GM21723 (cell line): ENCODE data around the gene KRT14.
"Not testable (repeated sequence)": the region's sequence is repeated elsewhere in the genome, so short reads cannot be mapped to it uniquely, and the experiment has no call there.

Experiments used
- ATAC-seq: cut with Tn5 transposase; IDR thresholded peaks from one replicate; pipeline ENCODE4 v1.9.1; 2021; ENCODE audit warnings: mild to moderate bottlenecking, moderate library complexity; ENCODE audit not compliant: unreplicated experiment

Gene KRT14

GRCh38 chr17:41610061-41610517, 23.4 kb upstream of the KRT14 start:
- not testable (repeated sequence) for ATAC-seq

DNA sequence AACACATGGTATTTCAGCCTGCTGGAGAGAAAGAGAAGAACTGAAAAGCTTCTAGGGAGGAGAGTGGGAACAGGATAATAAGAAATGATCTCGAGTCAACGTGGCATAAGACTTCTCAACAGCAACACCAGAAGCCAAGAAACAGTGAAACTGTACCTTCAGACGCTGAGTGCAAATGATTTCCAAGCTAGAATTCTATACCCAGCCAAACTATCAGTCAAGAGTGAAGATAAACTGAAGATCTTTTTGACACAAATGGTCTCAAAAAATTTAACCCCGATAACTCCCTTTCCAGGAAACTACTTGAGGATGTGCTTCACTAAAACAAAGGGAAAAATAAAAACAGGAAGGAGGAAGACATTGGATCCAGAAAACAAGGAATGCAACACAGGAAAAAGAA, 20.2 kb upstream of the KRT14 start:
- ATAC-seq = not testable (repeated sequence)

DNA sequence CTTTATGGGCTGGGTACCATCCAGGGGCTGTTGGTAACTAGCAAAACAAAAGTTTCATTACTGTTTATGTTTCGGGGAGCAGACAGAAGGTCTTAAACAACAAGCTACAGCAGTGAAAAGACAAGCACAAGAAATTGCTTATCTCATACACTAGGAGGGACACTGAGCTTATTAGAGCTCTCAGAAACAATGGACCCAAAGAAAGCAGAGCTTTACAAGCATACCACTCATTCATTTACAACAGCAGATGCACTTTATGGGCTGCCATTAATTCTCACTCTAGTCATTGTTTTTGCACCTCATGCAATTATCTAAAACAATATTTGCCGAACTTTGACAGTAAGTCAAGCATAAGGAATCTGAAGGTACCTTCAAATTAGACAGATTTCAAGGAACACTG, 15.8 kb upstream of the KRT14 start:
- no peak for ATAC-seq

DNA sequence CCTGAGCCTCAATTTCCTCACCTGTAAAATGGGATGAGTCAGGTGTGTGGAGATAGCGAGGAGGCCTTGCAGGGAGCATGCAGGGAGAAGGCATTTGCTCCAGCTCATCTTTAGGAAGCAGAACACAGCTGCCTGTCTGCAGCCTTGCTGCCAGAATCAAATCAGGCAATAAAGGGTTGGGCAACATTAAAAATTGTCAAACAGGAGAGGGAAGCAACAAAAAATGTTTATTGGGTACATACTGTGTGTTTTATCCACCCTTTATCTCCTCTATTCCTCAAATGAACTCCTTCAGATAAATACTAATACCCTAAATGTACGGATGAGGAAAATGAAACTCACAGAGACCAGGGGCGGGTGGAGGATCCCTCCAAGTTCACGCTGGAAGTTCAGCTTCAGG, 13.6 kb upstream of the KRT14 start:
- ATAC-seq = no peak

GRCh38 chr17:41599680-41600079, 13.0 kb upstream of the KRT14 start:
- ATAC-seq = no peak

- ATAC-seq = no peak
Measured at GRCh38 chr17:41595585-41595984, 8.9 kb upstream of the KRT14 start.

- ATAC-seq = no peak
Measured at GRCh38 chr17:41594363-41594915, 7.7 kb upstream of the KRT14 start.

DNA sequence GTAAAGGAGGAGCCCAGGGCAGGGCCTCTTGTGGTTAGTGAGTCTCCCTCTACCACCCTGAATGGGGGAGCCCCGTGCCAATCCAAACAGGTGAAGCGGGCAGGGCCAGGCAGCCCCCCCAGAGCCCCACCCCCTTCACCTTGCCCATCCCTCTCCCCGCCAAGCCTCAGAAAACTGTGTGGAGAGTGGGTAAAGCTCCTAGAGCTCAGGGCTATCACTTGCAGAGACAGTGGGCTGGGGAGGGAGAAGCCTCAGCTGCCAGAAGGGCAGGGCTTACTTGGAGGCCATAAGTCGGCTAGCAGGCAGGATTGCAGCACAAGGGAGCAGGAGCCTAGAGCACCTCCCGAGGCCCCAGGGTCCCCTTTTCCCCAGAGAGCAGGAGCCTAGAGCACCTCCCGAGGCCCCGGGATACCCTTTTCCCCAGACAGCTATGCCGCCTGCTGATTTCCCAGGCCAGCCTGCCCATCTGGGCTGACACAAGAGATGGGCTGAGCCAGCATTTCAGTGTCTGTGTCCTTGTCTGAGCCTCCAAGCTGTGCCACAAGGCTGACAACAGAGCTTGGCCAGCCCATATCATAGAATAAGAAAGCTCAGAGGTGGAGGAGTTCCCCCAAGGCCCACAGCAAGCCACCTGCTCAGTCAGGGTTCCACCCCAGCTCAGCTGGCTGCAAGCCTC, 6.7 kb upstream of the KRT14 start:
- ATAC-seq = no peak

- no peak for ATAC-seq
Measured at GRCh38 chr17:41592601-41593305, 6.1 kb upstream of the KRT14 start.

GRCh38 chr17:41589301-41589700, 2.6 kb upstream of the KRT14 start:
- ATAC-seq = no peak

- no peak for ATAC-seq
Measured at GRCh38 chr17:41588126-41588810, 1.6 kb upstream of the KRT14 start.

DNA sequence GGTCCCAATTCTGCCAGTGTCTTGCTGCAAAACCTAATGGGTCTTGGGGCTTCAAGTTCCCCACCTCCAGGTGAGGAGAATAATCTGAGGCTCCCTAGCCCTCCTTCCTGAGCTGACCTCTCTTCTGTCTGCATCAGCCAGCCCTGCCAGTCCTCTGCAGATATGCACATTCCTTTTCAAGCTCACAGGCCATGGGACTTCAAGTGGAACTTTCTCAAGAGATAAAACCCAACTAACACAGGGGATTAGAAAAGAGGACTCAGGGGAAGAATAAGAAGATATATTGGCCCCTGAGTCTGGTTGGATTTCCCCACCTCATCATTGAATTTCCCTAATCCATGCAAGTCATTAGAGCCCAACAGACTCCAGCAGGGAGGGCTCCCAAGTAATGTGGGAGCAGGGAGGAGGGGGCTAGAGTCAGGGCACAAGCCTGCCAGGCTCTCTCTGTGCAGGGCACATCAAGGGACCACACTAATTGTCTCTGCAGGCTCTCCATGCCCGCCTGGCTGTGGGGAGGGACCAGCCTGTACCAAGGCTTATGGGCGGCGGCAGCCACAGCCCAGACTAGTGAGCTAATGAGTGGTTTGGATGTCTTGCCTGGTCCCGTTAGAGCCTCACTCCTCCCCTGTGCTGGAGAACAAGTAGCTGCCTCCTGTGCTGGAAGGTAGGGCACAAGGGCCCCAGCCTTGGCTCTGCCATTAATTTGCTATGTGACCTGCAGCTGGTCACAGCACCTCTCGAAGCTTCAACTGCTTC, 1.2 kb downstream of the KRT14 start:
- no peak for ATAC-seq

DNA sequence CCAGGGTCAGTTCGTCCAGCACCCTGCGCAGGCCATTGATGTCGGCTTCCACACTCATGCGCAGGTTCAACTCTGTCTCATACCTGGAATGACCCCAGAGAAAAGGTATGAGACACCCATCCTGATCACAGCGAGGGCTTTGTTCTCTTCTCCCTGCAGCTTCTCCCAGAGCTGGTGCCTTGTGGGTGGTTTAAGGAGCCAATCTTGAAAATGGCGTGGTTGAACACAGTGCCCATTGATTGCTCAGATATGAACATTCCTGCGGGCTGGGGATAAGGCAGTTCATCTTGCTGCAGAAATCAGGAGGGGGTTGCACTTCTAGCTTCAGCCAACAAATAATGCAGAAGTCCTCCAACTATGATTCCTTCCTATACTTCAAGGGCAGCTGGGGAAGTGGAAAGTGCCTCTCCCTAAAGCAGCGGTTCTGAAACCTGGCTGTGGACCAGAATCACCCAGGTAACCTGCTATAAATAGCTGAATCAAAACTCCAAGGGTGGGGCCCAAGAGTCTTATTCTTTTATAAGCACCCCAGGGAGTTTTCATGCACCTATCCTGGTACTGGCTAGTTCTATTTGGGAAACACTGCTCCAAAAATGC, 2.3 kb downstream of the KRT14 start:
- not testable (repeated sequence) for ATAC-seq

DNA sequence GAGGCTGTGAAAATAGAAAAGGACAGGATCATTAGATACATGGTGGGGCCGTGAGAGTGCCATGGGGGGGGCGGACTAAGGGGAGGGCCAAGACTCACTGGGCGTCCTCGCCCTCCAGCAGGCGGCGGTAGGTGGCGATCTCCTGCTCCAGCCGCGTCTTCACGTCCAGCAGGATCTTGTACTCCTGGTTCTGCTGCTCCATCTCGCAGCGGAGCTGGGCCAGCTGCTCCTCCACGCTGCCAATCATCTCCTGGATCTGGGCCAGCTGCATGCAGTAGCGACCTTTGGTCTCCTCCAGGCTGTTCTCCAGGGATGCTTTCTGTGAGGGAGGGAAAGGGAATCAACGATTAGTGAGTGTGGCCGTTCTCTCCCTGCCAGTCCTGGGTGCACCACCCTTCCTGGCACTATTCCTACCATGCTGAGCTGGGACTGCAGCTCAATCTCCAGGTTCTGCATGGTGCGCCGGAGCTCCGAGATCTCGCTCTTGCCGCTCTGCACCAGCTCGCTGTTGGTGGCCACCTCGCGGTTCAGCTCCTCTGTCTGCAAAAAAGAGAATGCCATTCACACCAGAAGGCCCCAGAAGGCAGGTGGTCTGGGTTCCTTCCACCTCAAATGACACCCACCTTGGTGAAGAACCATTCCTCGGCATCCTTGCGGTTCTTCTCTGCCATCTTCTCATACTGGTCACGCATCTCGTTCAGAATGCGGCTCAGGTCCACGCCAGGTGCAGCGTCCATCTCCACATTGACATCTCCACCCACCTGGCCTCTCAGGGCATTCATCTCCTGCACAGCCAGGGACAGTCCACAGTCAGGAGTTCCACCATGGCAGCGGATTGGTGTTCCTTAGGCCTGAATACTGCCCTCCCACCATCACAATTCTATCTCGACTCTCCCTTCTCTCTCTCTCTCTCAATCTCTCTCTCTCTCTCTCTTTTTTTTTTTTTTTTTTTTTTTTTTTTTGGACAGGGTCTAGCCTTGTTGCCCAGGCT, 3.3 kb downstream of the KRT14 start:
- ATAC-seq = no peak

GRCh38 chr17:41582061-41582968, 4.4 kb downstream of the KRT14 start:
- not testable (repeated sequence) for ATAC-seq

- no peak for ATAC-seq
Measured at GRCh38 chr17:41581366-41582060, 5.2 kb downstream of the KRT14 start.

DNA sequence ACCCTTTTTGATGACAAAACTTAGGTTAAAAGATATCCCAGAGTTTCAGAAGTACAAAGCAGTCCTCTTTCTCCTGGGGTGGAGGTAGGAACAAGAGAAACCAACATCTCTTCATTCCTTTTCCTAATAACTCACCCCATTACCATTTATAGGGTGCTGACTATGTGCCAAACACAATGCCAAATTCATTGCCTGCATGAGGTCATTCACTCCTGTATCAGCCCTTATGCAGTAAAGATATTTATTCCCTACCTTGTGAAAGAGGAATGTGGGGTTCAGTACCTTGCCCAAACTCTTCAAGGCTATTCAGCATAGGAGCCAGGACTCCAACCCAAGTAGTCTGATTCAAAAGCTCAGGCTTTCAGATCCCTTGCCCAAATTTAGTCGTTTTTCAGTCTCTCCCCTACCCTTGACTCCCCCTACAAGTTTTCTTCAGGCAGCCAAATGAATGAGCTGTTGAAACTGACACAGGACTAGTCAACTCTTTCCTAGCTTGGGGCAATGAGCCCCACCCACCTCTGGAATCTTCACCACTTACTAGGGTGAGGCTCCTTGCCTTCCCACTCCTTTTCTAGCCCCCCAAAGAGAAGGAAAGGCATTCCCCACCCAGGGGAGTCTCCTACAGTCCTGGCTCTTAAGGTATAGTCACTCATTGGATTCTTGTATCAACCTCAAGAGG, 5.9 kb downstream of the KRT14 start:
- no peak for ATAC-seq
